Right lobe of liver (tissue), 4 donors: ENCODE data around the gene BRICD5.

Source experiments
- CTCF ChIP-seq, 4 donors: fragments of 200-600 bp in 3 of 4; fragments of 450-650 bp in 1 of 4; IDR thresholded peaks; one replicate each; pipeline versions ENCODE4 v1.5.1 to v1.8.0; 2016 to 2022; ENCODE audit warnings: antibody characterized with exemption in 4 of 4, mild to moderate bottlenecking in 2 of 4
- POLR2A ChIP-seq: fragments of 450-650 bp; IDR thresholded peaks from one replicate; pipeline ENCODE4 v1.6.1; 2017; ENCODE audit warnings: antibody characterized with exemption, mild to moderate bottlenecking
- donor health status: DM: no; HTN: no; CAD: no.
- donor health status: DM: no; HTN: no; CAD: no.
- donor health status: DM: no; HTN: yes; CAD: no.

- TF ChIP-seq POLR2A (no peak), CTCF (IDR thresholded peaks at IDR 0.05) (no peak)
Observed at GRCh38 chr16:2191446-2191706, 19.3 kb downstream of the BRICD5 start.
